ENCODE measurements around the gene PHIP.

PHIP gene

DNA sequence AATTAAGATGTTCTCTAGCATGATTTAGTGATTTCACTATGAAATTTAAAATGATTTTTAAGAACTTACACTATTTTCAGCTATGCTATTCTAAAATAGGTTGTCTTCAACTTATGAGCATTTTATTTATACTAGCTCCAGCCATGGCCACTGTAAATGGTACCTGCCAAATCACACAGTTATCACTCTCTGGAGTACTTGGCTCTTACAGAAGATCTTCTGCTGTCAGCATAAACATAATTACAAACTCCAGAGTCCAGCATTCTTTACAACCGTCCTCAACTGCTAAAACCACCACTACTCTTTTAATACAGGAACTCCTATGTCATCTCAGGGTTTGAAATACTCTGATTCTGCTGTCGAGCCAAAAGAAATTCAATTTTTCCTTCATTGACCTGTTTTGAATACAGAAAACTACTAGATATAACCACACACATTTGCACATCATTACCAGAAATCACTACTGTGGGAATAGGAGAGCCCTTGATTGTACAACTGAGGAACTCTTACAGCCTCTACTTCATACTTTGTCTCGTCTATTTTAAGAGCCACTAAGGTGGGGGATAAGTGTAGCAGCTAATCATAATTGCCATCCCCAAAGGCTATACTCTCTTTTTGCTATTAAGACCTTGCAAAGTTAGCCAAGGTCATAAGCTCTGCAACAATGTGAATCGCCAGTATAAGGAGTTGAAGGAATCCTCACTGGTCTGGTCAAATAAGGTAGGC lies 93.7 kb downstream of the PHIP start (continued):
- TF ChIP-seq, protein P1, sequence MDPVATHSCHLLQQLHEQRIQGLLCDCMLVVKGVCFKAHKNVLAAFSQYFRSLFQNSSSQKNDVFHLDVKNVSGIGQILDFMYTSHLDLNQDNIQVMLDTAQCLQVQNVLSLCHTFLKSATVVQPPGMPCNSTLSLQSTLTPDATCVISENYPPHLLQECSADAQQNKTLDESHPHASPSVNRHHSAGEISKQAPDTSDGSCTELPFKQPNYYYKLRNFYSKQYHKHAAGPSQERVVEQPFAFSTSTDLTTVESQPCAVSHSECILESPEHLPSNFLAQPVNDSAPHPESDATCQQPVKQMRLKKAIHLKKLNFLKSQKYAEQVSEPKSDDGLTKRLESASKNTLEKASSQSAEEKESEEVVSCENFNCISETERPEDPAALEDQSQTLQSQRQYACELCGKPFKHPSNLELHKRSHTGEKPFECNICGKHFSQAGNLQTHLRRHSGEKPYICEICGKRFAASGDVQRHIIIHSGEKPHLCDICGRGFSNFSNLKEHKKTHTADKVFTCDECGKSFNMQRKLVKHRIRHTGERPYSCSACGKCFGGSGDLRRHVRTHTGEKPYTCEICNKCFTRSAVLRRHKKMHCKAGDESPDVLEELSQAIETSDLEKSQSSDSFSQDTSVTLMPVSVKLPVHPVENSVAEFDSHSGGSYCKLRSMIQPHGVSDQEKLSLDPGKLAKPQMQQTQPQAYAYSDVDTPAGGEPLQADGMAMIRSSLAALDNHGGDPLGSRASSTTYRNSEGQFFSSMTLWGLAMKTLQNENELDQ (tag by site-specific recombination; IDR thresholded peaks at IDR 0.05; ENCODE audit: low read depth) = no peak
- TF ChIP-seq SCRT2 (tag by site-specific recombination; IDR thresholded peaks at IDR 0.05) (no peak), ZNF626 (tag by site-specific recombination; IDR thresholded peaks at IDR 0.05) (no peak), ZNF624 (tag by site-specific recombination; IDR thresholded peaks at IDR 0.05) (no peak)

DNA sequence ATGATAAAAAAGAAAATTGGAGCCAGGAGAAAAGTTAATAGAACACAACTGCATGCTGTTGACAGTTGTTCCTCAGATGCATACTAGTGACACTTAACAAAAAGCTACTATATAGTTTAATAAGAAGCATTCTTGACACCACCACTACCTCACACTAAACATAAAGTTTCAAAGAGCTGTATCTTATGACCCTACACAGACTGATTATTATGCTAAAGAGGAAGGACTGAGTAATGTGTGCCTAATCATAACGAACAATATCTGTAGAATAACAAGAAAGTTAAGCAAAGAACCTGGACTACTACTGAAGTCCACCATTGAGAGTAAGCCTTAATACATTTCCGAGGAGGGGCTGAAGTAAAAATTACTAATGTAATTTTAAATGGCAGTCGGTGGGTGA lies 110.9 kb downstream of the PHIP start:
- H3K36me3 ChIP-seq (ENCODE audit: control insufficient read depth in 2 of 2, insufficient read depth in 1 of 2, low read length in 2 of 2) = peaks cover 46 to 82% of the 10 kb centered on the region in 2 experiments
- no peak overlapping the region for H3K27ac ChIP-seq (ENCODE audit: extremely low read depth, low read depth, low read length)
- no peak overlapping the region for H3K4me3 ChIP-seq (ENCODE audit: low read depth, low read length)
- POLR2A ChIA-PET = no interaction called here
- H3K4me1 ChIP-seq (ENCODE audit: control insufficient read depth, insufficient read depth, low read length) = no peaks in the 10 kb centered on the region
- CTCF ChIA-PET = no interaction called here
- TF ChIP-seq, protein P2, sequence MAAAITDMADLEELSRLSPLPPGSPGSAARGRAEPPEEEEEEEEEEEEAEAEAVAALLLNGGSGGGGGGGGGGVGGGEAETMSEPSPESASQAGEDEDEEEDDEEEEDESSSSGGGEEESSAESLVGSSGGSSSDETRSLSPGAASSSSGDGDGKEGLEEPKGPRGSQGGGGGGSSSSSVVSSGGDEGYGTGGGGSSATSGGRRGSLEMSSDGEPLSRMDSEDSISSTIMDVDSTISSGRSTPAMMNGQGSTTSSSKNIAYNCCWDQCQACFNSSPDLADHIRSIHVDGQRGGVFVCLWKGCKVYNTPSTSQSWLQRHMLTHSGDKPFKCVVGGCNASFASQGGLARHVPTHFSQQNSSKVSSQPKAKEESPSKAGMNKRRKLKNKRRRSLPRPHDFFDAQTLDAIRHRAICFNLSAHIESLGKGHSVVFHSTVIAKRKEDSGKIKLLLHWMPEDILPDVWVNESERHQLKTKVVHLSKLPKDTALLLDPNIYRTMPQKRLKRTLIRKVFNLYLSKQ (tag by site-specific recombination; IDR thresholded peaks at IDR 0.05; ENCODE audit: borderline replicate concordance) = no peak
- TF ChIP-seq ZNF624 (tag by site-specific recombination; IDR thresholded peaks at IDR 0.05) (no peak), ZNF423 (tag by site-specific recombination; IDR thresholded peaks at IDR 0.05) (no peak), ZNF510 (tag by site-specific recombination; IDR thresholded peaks at IDR 0.05; ENCODE audit: insufficient replicate concordance) (no peak), ZNF791 (tag by site-specific recombination; IDR thresholded peaks at IDR 0.05) (no peak), ZNF560 (tag by site-specific recombination; IDR thresholded peaks at IDR 0.05; ENCODE audit: borderline replicate concordance) (no peak)
- TF ChIP-seq, protein P3, sequence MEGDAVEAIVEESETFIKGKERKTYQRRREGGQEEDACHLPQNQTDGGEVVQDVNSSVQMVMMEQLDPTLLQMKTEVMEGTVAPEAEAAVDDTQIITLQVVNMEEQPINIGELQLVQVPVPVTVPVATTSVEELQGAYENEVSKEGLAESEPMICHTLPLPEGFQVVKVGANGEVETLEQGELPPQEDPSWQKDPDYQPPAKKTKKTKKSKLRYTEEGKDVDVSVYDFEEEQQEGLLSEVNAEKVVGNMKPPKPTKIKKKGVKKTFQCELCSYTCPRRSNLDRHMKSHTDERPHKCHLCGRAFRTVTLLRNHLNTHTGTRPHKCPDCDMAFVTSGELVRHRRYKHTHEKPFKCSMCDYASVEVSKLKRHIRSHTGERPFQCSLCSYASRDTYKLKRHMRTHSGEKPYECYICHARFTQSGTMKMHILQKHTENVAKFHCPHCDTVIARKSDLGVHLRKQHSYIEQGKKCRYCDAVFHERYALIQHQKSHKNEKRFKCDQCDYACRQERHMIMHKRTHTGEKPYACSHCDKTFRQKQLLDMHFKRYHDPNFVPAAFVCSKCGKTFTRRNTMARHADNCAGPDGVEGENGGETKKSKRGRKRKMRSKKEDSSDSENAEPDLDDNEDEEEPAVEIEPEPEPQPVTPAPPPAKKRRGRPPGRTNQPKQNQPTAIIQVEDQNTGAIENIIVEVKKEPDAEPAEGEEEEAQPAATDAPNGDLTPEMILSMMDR (tag by site-specific recombination; IDR thresholded peaks at IDR 0.05) = no peak
- TF ChIP-seq, protein P4, sequence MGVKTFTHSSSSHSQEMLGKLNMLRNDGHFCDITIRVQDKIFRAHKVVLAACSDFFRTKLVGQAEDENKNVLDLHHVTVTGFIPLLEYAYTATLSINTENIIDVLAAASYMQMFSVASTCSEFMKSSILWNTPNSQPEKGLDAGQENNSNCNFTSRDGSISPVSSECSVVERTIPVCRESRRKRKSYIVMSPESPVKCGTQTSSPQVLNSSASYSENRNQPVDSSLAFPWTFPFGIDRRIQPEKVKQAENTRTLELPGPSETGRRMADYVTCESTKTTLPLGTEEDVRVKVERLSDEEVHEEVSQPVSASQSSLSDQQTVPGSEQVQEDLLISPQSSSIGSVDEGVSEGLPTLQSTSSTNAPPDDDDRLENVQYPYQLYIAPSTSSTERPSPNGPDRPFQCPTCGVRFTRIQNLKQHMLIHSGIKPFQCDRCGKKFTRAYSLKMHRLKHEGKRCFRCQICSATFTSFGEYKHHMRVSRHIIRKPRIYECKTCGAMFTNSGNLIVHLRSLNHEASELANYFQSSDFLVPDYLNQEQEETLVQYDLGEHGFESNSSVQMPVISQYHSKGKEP (tag by site-specific recombination; IDR thresholded peaks at IDR 0.05) = no peak
- no peaks in the 10 kb centered on the region for H3K9me3 ChIP-seq (ENCODE audit: control insufficient read depth, insufficient read depth, low read depth, low read length)

DNA sequence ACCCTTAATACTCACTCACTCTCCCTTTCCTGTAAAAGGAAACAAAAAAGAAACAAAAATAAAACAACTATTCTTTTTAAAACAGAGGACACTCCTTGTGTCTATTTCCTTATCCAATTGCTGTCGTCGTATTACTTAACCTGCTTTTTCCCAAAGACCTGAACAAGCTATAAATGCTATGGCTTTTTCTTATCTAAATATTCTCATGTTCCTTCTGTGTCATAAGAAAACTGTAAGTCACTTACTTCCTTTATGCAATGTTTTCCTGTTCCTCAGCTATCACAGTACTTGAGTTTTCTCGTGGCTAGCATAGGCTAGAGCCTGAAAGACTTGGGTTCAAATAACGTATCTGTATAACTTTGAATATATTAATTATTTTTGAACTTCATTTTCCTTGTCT lies 111.5 kb downstream of the PHIP start:
- no peaks in the 10 kb centered on the region for H3K9me3 ChIP-seq (ENCODE audit: control insufficient read depth, insufficient read depth, low read depth, low read length)
- TF ChIP-seq ZNF768 (tag by site-specific recombination; IDR thresholded peaks at IDR 0.05) (no peak), ZNF202 (tag by site-specific recombination; IDR thresholded peaks at IDR 0.05; ENCODE audit: borderline replicate concordance) (no peak), GLI2 (tag by site-specific recombination; IDR thresholded peaks at IDR 0.05; ENCODE audit: borderline replicate concordance, low read depth) (no peak), ZFP37 (tag by site-specific recombination; IDR thresholded peaks at IDR 0.05) (no peak), ZNF558 (tag by site-specific recombination; IDR thresholded peaks at IDR 0.05) (no peak), ZNF530 (tag by site-specific recombination; IDR thresholded peaks at IDR 0.05; ENCODE audit: low read depth) (no peak), ZNF521 (tag by site-specific recombination; IDR thresholded peaks at IDR 0.05) (no peak), ZNF2 (tag by site-specific recombination; IDR thresholded peaks at IDR 0.05) (no peak)
- H3K36me3 ChIP-seq (ENCODE audit: control insufficient read depth in 2 of 2, insufficient read depth in 1 of 2, low read length in 2 of 2) = peaks cover 53 to 89% of the 10 kb centered on the region in 2 experiments
- no peaks in the 10 kb centered on the region for H3K4me1 ChIP-seq (ENCODE audit: control insufficient read depth, insufficient read depth, low read length)
- CTCF ChIA-PET = no interaction called here
- no peak overlapping the region for H3K27ac ChIP-seq (ENCODE audit: extremely low read depth, low read depth, low read length)
- POLR2A ChIA-PET = no interaction called here
- H3K4me3 ChIP-seq (ENCODE audit: low read depth, low read length) = no peak overlapping the region

Data from HEK293 (cell line).